K562 (cell line): ENCODE results near the gene TMEM126B. TPM values are rescaled to one million over a fixed set of nuclear protein-coding genes. Genes with fewer than 3 reads are reported as not detected.

Source experiments
- ATAC-seq: fragments of 200-7000 bp; cut with Tn5 transposase; 3 replicates; pipeline ENCODE4 v1.9.1; 2020; ENCODE audit warnings: moderate library complexity
- BruUV-seq: library from RNA; stranded (reverse); fragments of 400-500 nt; replicated peaks from 2 replicates; lab custom pipeline; 2021; lab: Mats Ljungman, UMichigan
- CTCF ChIA-PET: fragments of 300-600 bp; formaldehyde crosslinking; extraction: SDS; loops from one replicate; lab custom pipeline; 2021; ENCODE audit warnings: low intra/inter-chr PET ratio; lab: Yijun Ruan, JAX
- POLR2A ChIA-PET: fragments of 300-600, 350-650 bp; sonication (Branson Sonifier 250); formaldehyde crosslinking; extraction: SDS; loops from one replicate; lab custom pipeline; 2021; ENCODE audit warnings: antibody characterized with exemption, inconsistent platforms; lab: Yijun Ruan, JAX
- DNase-seq, 4 experiments: peaks; one replicate each; pipeline versions ENCODE4 v3.0.0 to v3.0.0-alpha.2; 2011 to 2018; ENCODE audit warnings: low spot score in 3 of 4, mixed read lengths in 3 of 4; ENCODE audit errors: extremely low read depth in 1 of 4
- FAIRE-seq: peaks from 2 replicates; lab custom pipeline; 2011; peaks lifted over from hg19 to GRCh38; lab: Jason Lieb, UNC
- H2AFZ ChIP-seq: 2 replicates; pipeline ENCODE4 v1.6.0; 2011; ENCODE audit warnings: low read depth, low read length, control low read depth, inconsistent platforms
- H3K27ac ChIP-seq: fragments of 200-600 bp; 3 replicates; pipeline ENCODE4 v1.8.0; 2011; ENCODE audit warnings: low read depth, mild to moderate bottlenecking, control low read depth, inconsistent platforms, low read length, moderate library complexity, mixed read lengths; ENCODE audit errors: extremely low read depth
- H3K27me3 ChIP-seq, 2 experiments: fragments of 300-600 bp in 1 of 2; 2 replicates in 1 of 2; 3 replicates in 1 of 2; pipeline versions ENCODE4 v1.6.0 to v1.8.0; 2011; ENCODE audit warnings: inconsistent platforms in 2 of 2, low read length in 2 of 2, mild to moderate bottlenecking in 1 of 2, mixed read lengths in 1 of 2, moderate library complexity in 1 of 2; ENCODE audit not compliant: control insufficient read depth in 2 of 2, insufficient read depth in 2 of 2
- H3K36me3 ChIP-seq: fragments of 300-600 bp; 3 replicates; pipeline ENCODE4 v1.8.0; 2011; ENCODE audit warnings: mild to moderate bottlenecking, low read length, inconsistent platforms; ENCODE audit not compliant: control insufficient read depth, insufficient read depth
- H3K4me1 ChIP-seq, 2 experiments: fragments of 200-600 bp in 1 of 2; replicated peaks in 1 of 2; 2 replicates in 1 of 2; 3 replicates in 1 of 2; pipeline versions ENCODE4 v1.5.1 to v1.8.0; 2011; ENCODE audit warnings: inconsistent platforms in 2 of 2, low read length in 2 of 2, mild to moderate bottlenecking in 1 of 2, mixed read lengths in 1 of 2, moderate library complexity in 1 of 2; ENCODE audit not compliant: control insufficient read depth in 2 of 2, insufficient read depth in 2 of 2
- H3K4me2 ChIP-seq: 2 replicates; pipeline ENCODE4 v1.6.1; 2011; ENCODE audit warnings: low read length, control low read depth, inconsistent platforms, mixed read lengths; ENCODE audit not compliant: insufficient read depth
- H3K4me3 ChIP-seq: fragments of 200-600 bp; sonication (generic), shearing (Covaris generic); 2 replicates; pipeline ENCODE4 v1.5.1; 2016; ENCODE audit warnings: control low read depth, inconsistent platforms
- H3K79me2 ChIP-seq: fragments of 200-600 bp; 3 replicates; pipeline ENCODE4 v1.8.0; 2011; ENCODE audit warnings: low read length, inconsistent platforms; ENCODE audit not compliant: control insufficient read depth, insufficient read depth
- H3K9ac ChIP-seq, 2 experiments: 2 replicates each; pipeline versions ENCODE4 v1.6.0 to v1.6.1; 2011; ENCODE audit warnings: low read depth in 2 of 2, low read length in 2 of 2, control low read depth in 1 of 2, inconsistent platforms in 1 of 2, mild to moderate bottlenecking in 1 of 2, mixed read lengths in 1 of 2; ENCODE audit not compliant: insufficient read depth in 1 of 2
- H3K9me1 ChIP-seq: one replicate; pipeline ENCODE4 v1.6.0; 2011; ENCODE audit warnings: inconsistent platforms, mild to moderate bottlenecking, low read length, moderate library complexity; ENCODE audit not compliant: control insufficient read depth, insufficient read depth
- H3K9me3 ChIP-seq: replicated peaks from 2 replicates; pipeline ENCODE4 v1.5.1; 2011; ENCODE audit warnings: low read depth, low read length, inconsistent platforms; ENCODE audit not compliant: control insufficient read depth, insufficient read depth
- H4K20me1 ChIP-seq: replicated peaks from 2 replicates; pipeline ENCODE4 v1.6.1; 2011; ENCODE audit warnings: low read length, inconsistent platforms, mixed read lengths; ENCODE audit not compliant: control insufficient read depth, insufficient read depth
- CBX2 ChIP-seq: fragments of 200-600 bp; sonication (generic); IDR thresholded peaks from one replicate; pipeline ENCODE4 v1.6.1; 2012; ENCODE audit warnings: mild to moderate bottlenecking, low read length, inconsistent platforms; ENCODE audit not compliant: insufficient read depth, poor library complexity, severe bottlenecking
- ELF1 ChIP-seq: fragments of 200-800 bp; sonication (Bioruptor generic); IDR thresholded peaks from 2 replicates; pipeline ENCODE4 v1.6.1; 2016; ENCODE audit warnings: missing genetic modification characterization, missing compliant biosample characterization
- ETV1 ChIP-seq: fragments of 450-650 bp; conservative IDR thresholded peaks from 2 replicates; pipeline ENCODE4 v1.6.1; 2016; ENCODE audit warnings: missing genetic modification characterization, control low read depth, low read depth, missing compliant biosample characterization
- KLF13 ChIP-seq: fragments of 450-650 bp; IDR thresholded peaks from 2 replicates; pipeline ENCODE4 v1.6.1; 2016; ENCODE audit warnings: missing genetic modification characterization, low read depth, mild to moderate bottlenecking, missing compliant biosample characterization, moderate library complexity, borderline replicate concordance
- NR2C2 ChIP-seq, 2 experiments: fragments of 200-800 bp in 1 of 2; sonication (Bioruptor generic) in 1 of 2; sonication (generic) in 1 of 2; formaldehyde crosslinking in 1 of 2; IDR thresholded peaks; 2 replicates each; pipeline versions ENCODE4 v1.6.1 to v1.8.0; 2016 to 2022; ENCODE audit warnings: mild to moderate bottlenecking in 1 of 2, missing compliant biosample characterization in 1 of 2, missing genetic modification characterization in 1 of 2, missing genetic modification reagents in 1 of 2
- POLR2A ChIP-seq: fragments of 450-650 bp; conservative IDR thresholded peaks from 2 replicates; pipeline ENCODE4 v1.6.1; 2016
- TBL1XR1 ChIP-seq, 2 experiments: IDR thresholded peaks; 2 replicates each; pipeline ENCODE4 v1.6.1; 2012; ENCODE audit warnings: improper control_type of control experiment in 2 of 2, low read length in 2 of 2, mild to moderate bottlenecking in 1 of 2
- TSC22D4 ChIP-seq: fragments of 450-650 bp; IDR thresholded peaks from 2 replicates; pipeline ENCODE4 v1.6.1; 2016; ENCODE audit warnings: missing genetic modification characterization, missing biosample characterization, control low read depth
- USF1 ChIP-seq: sonication (generic); formaldehyde crosslinking; IDR thresholded peaks from 2 replicates; pipeline ENCODE4 v1.9.0; 2022; ENCODE audit warnings: mild to moderate bottlenecking, missing genetic modification reagents
- ZBTB7A ChIP-seq: IDR thresholded peaks from 2 replicates; pipeline ENCODE4 v1.6.1; 2011; ENCODE audit warnings: low read depth, mild to moderate bottlenecking, low read length, moderate library complexity, borderline replicate concordance; ENCODE audit not compliant: control insufficient read depth
- ZNF133 ChIP-seq: fragments of 250-450 bp; sonication (Bioruptor Pico); IDR thresholded peaks from 2 replicates; pipeline ENCODE4 v1.4.0; 2020; ENCODE audit warnings: mild to moderate bottlenecking
- ZNF277 ChIP-seq: fragments of 250-450 bp; sonication (Bioruptor Pico); IDR thresholded peaks from 2 replicates; pipeline ENCODE4 v1.8.0; 2022; ENCODE audit warnings: inconsistent platforms, mild to moderate bottlenecking, moderate library complexity, borderline replicate concordance
- ZNF584 ChIP-seq: fragments of 200-800 bp; sonication (Bioruptor generic); IDR thresholded peaks from 2 replicates; pipeline ENCODE4 v1.6.1; 2016; ENCODE audit warnings: low read depth, mild to moderate bottlenecking, missing genetic modification characterization, missing compliant biosample characterization
- WGBS: fragments of 100-300 bp; shearing (Covaris generic); methylation state at CpG from one replicate; pipeline ENCODE4 v1.1.6; 2016; ENCODE audit warnings: low coverage, mixed read lengths; ENCODE audit not compliant: insufficient coverage; ENCODE audit errors: missing lambda C conversion rate; 5-methylcytosine and 5-hydroxymethylcytosine counted together
- in situ Hi-C: fragments of 300-500 bp; cut with MboI; formaldehyde crosslinking; loops from 4 replicates; pipeline ENCODE4 v1.15.0; 2018; ENCODE audit warnings: inconsistent platforms, mixed read lengths
- intact Hi-C: fragments of 100-400 bp; cut with micrococcal nuclease; formaldehyde crosslinking; loops from 2 replicates; pipeline ENCODE4 v1.14.2; 2022
- polyA plus RNA-seq, 8 experiments: library from polyadenylated mRNA; depleted of rRNA in 4 of 8; stranded (reverse) in 5 of 8; unstranded in 3 of 8; fragments of >200 nt; fragmentation: Nextera tagmentation in 2 of 8; fragmentation: Illumina TruSeq in 1 of 8; extraction: Ambion mirVana in 2 of 8; extraction: Trizol in 1 of 8; gene quantifications; 2 replicates each; pipeline versions ENCODE4 v1.2.1 to v1.2.3, GENCODE V29; 2011 to 2014; ENCODE audit warnings: inconsistent platforms in 1 of 8, missing spikeins in 1 of 8
- total RNA-seq, 7 experiments: library from RNA; depleted of rRNA in 6 of 7; stranded (reverse); fragments of >200 nt in 6 of 7; fragmentation: Illumina TruSeq in 2 of 7; extraction: Trizol in 2 of 7; gene quantifications; 2 replicates each; pipeline versions ENCODE4 v1.2.1 to v1.2.3, GENCODE V29; 2011 to 2021; ENCODE audit warnings: low replicate concordance in 1 of 7

Gene TMEM126B
- total and polyA plus RNA-seq, 9 of the 15 experiments (the other 6 are each of a cell fraction or from before 2014, with no cell fraction given), result 85.5 to 226 (median 164) TPM

GRCh38 chr11:85656777-85657176 lies 28.4 kb downstream of the TMEM126B start:
- ChIA-PET POLR2A (interaction anchor here (0.9 to 10.1 kb wide), 2 partner anchors 6 to 8 kb away, joined by 4 to 145 read pairs; partner anchors contain the start of genes CREBZF and TMEM126A), CTCF (no interaction called here)
- Histone ChIP-seq H3K36me3 (peaks cover 84% of the 10 kb centered on the region), H3K79me2 (peaks cover 76% of the 10 kb centered on the region), H3K9me1 (no peaks in the 10 kb centered on the region), H3K27me3 (no peaks in the 10 kb centered on the region), H3K9ac (no peak overlapping the region), H3K27ac (no peak overlapping the region), H3K4me3 (no peak overlapping the region), H2AFZ (no peak overlapping the region), H3K4me1 (peaks cover 5 to 24% of the 10 kb centered on the region in 2 experiments; a peak in 4 of 5 replicates), H4K20me1 (peaks cover 4% of the 10 kb centered on the region; the same call in 1 of the 2 replicates), H3K9me3 (no peaks in the 10 kb centered on the region), H3K4me2 (no peak overlapping the region)
- BruUV-seq, result no TSS peak
- 82% methylated on average over 1 of the region's 1 CpG for WGBS
- intact Hi-C loops (no loop called here), in situ Hi-C loops (no loop called here)
- DNase-seq (no peak), ATAC-seq (no peak), FAIRE-seq (no peak)
- no peak for TF ChIP-seq TSC22D4
- no peak for TF ChIP-seq USF1 (CRISPR knock-in tag)
- peak; percentile 31; the same call in 1 of the 2 replicates for TF ChIP-seq POLR2A

- peaks cover 88% of the 10 kb centered on the region for H3K36me3 ChIP-seq
- peaks cover 12% of the 10 kb centered on the region for H4K20me1 ChIP-seq
- POLR2A ChIA-PET, result interaction anchor here (10.1 kb wide), 1 partner anchor 7 kb away, joined by 145 read pairs; the partner anchor contains the start of gene TMEM126A
- H3K9me1 ChIP-seq, result no peaks in the 10 kb centered on the region
- no peak overlapping the region for H3K27ac ChIP-seq
- FAIRE-seq, result no peak
- peaks cover 86% of the 10 kb centered on the region for H3K79me2 ChIP-seq
- BruUV-seq, result no TSS peak
- ATAC-seq, result no peak
- H3K9ac ChIP-seq, result no peak overlapping the region
- DNase-seq, result no peak
- 50% methylated on average over 1 of the region's 1 CpG for WGBS
- intact Hi-C loops, result no loop called here
- peaks cover 2 to 20% of the 10 kb centered on the region in 2 experiments; a peak in 4 of 5 replicates for H3K4me1 ChIP-seq
- H3K4me2 ChIP-seq, result no peak overlapping the region
- no peaks in the 10 kb centered on the region for H3K27me3 ChIP-seq
- H2AFZ ChIP-seq, result no peak overlapping the region
- CTCF ChIA-PET, result no interaction called here
- no peaks in the 10 kb centered on the region for H3K9me3 ChIP-seq
- no peak overlapping the region for H3K4me3 ChIP-seq
- in situ Hi-C loops, result no loop called here
- TF ChIP-seq TBL1XR1 (IDR thresholded peaks at IDR 0.05; ENCODE audit: low read length in 2 of 2), result no peak
- TF ChIP-seq NR2C2 (CRISPR knock-in tag; IDR thresholded peaks at IDR 0.05), result no peak
- no peak for TF ChIP-seq NR2C2 (tag; IDR thresholded peaks at IDR 0.05)
- no peak for TF ChIP-seq ZNF133 (CRISPR knock-in tag)
- no peak for TF ChIP-seq KLF13 (tag)
- no peak for TF ChIP-seq ZBTB7A
- TF ChIP-seq ZNF584 (CRISPR knock-in tag), result no peak
- no peak for TF ChIP-seq ELF1
- TF ChIP-seq ZNF277, result no peak
- no peak for TF ChIP-seq CBX2
- TF ChIP-seq ETV1, result no peak
These were observed 29.8 kb downstream of the TMEM126B start for GRCh38 chr11:85658180-85658579.
